Upper lobe of left lung (tissue), 4 donors: ENCODE results near the gene ERBIN.

Experiments used
- CTCF ChIP-seq, 6 experiments: fragments of 450-650 bp in 4 of 6; fragments of 200-600 bp in 2 of 6; sonication (generic) in 2 of 6; IDR thresholded peaks; one replicate each; pipeline ENCODE4 v1.5.1; 2016 to 2019; ENCODE audit warnings: antibody characterized with exemption in 6 of 6
- EP300 ChIP-seq, 4 donors: sonication (generic); formaldehyde crosslinking; IDR thresholded peaks; one replicate each; pipeline ENCODE4 v1.5.1; 2017; ENCODE audit warnings: antibody characterized with exemption in 4 of 4, control low read depth in 2 of 4

GRCh38 chr5:65928322-65928752 lies 2.0 kb downstream of the ERBIN start:
- TF ChIP-seq EP300 (IDR thresholded peaks at IDR 0.05), result no peak
- TF ChIP-seq CTCF (IDR thresholded peaks at IDR 0.05), result no peak
